H1 (cell line): ENCODE results near the gene KRTAP5-8. TPM values are rescaled to one million over a fixed set of nuclear protein-coding genes. Genes with fewer than 3 reads are reported as not detected.

Experiments
- CTCF ChIA-PET: fragments of 300-600 bp; sonication (Branson Sonifier 250); formaldehyde crosslinking; loops from one replicate; lab custom pipeline; 2021; ENCODE audit not compliant: partially characterized antibody; lab: Charles Lee
- POLR2A ChIA-PET: fragments of 300-600 bp; sonication (Branson Sonifier 250); formaldehyde crosslinking; loops from one replicate; lab custom pipeline; 2021; ENCODE audit warnings: inconsistent platforms; ENCODE audit not compliant: partially characterized antibody; lab: Charles Lee
- DNase-seq, 2 experiments: peaks; one replicate each; pipeline versions ENCODE4 v3.0.0 to v3.0.0-alpha.2; 2010 to 2022; ENCODE audit warnings: low spot score in 2 of 2, low read depth in 1 of 2, mixed read lengths in 1 of 2
- FAIRE-seq: peaks from 2 replicates; lab custom pipeline; 2011; peaks lifted over from hg19 to GRCh38; lab: Jason Lieb, UNC
- H2AFZ ChIP-seq: 2 replicates; pipeline ENCODE4 v1.8.1; 2012; ENCODE audit warnings: low read length, inconsistent platforms
- H2AK5ac ChIP-seq: 2 replicates; pipeline ENCODE4 v1.6.1; 2013; ENCODE audit warnings: low read depth, low read length
- H2BK120ac ChIP-seq: replicated peaks from 2 replicates; pipeline ENCODE3; 2013; ENCODE audit warnings: low read depth, low read length, inconsistent platforms
- H2BK12ac ChIP-seq: 2 replicates; pipeline ENCODE4 v1.6.1; 2013; ENCODE audit warnings: low read depth, low read length
- H2BK15ac ChIP-seq: 2 replicates; pipeline ENCODE4 v1.6.1; 2013; ENCODE audit warnings: low read length
- H2BK20ac ChIP-seq: 2 replicates; pipeline ENCODE4 v1.6.1; 2013; ENCODE audit warnings: low read length
- H2BK5ac ChIP-seq: 2 replicates; pipeline ENCODE4 v1.6.1; 2013; ENCODE audit warnings: low read depth, low read length
- H3K14ac ChIP-seq: 2 replicates; pipeline ENCODE4 v1.6.1; 2013; ENCODE audit warnings: inconsistent platforms; ENCODE audit not compliant: insufficient read length
- H3K18ac ChIP-seq: 2 replicates; pipeline ENCODE4 v1.6.1; 2013; ENCODE audit warnings: low read length; ENCODE audit errors: extremely low read depth
- H3K23ac ChIP-seq: 2 replicates; pipeline ENCODE4 v1.6.1; 2013; ENCODE audit warnings: inconsistent platforms; ENCODE audit not compliant: insufficient read length
- H3K23me2 ChIP-seq: 2 replicates; pipeline ENCODE4 v1.6.1; 2013; ENCODE audit warnings: low read depth, low read length
- H3K27ac ChIP-seq: 2 replicates; pipeline ENCODE4 v1.6.1; 2011; ENCODE audit warnings: low read depth, low read length, inconsistent platforms
- H3K27me3 ChIP-seq, 4 experiments: replicated peaks in 1 of 4; 1 replicate in 1 of 4; 2 replicates in 3 of 4; pipeline versions ENCODE4 v1.6.1 to v1.8.1; 2011 to 2013; ENCODE audit warnings: low read length in 3 of 4, mild to moderate bottlenecking in 3 of 4, inconsistent platforms in 2 of 4, mixed read lengths in 2 of 4, moderate library complexity in 1 of 4; ENCODE audit not compliant: control insufficient read depth in 3 of 4, insufficient read depth in 3 of 4; ENCODE audit errors: extremely low read depth in 1 of 4
- H3K36me3 ChIP-seq, 4 experiments: 2 replicates each; pipeline versions ENCODE4 v1.6.1 to v1.8.1; 2011 to 2013; ENCODE audit warnings: mild to moderate bottlenecking in 4 of 4, low read length in 3 of 4, moderate library complexity in 2 of 4, control low read depth in 1 of 4, inconsistent platforms in 1 of 4; ENCODE audit not compliant: insufficient read depth in 4 of 4, control insufficient read depth in 2 of 4
- H3K4ac ChIP-seq: replicated peaks from 2 replicates; pipeline ENCODE3; 2013; ENCODE audit warnings: low read length, low read depth, mixed read lengths, inconsistent platforms; ENCODE audit not compliant: insufficient read length
- H3K4me1 ChIP-seq, 4 experiments: replicated peaks in 1 of 4; 1 replicate in 1 of 4; 2 replicates in 3 of 4; pipeline versions ENCODE4 v1.6.1 to v1.8.1; 2011 to 2013; ENCODE audit warnings: low read length in 3 of 4, inconsistent platforms in 2 of 4, mixed read lengths in 1 of 4; ENCODE audit not compliant: insufficient read depth in 4 of 4, control insufficient read depth in 3 of 4
- H3K4me2 ChIP-seq, 2 experiments: 2 replicates each; pipeline versions ENCODE4 v1.6.1 to v1.8.1; 2011 to 2013; ENCODE audit warnings: low read depth in 2 of 2, low read length in 2 of 2, control low read depth in 1 of 2, inconsistent platforms in 1 of 2, mild to moderate bottlenecking in 1 of 2; ENCODE audit not compliant: insufficient read depth in 1 of 2
- H3K4me3 ChIP-seq, 4 experiments: fragments of 200-600, 300-600 bp in 1 of 4; sonication (generic), shearing (Covaris generic), sonication (Bioruptor Twin) in 1 of 4; 2 replicates each; pipeline versions ENCODE4 v1.5.1 to v1.8.1; 2011 to 2016; ENCODE audit warnings: low read length in 4 of 4, low read depth in 3 of 4, control low read depth in 2 of 4, inconsistent platforms in 2 of 4, mild to moderate bottlenecking in 2 of 4, mixed read lengths in 1 of 4, moderate library complexity in 1 of 4; ENCODE audit not compliant: insufficient read depth in 2 of 4; ENCODE audit errors: extremely low read depth in 1 of 4
- H3K56ac ChIP-seq: replicated peaks from 2 replicates; pipeline ENCODE3; 2013; ENCODE audit warnings: low read depth, mild to moderate bottlenecking, mixed read lengths, low read length, inconsistent platforms; ENCODE audit not compliant: insufficient read length
- H3K79me1 ChIP-seq: 2 replicates; pipeline ENCODE4 v1.6.1; 2013; ENCODE audit warnings: low read depth, low read length, control low read depth
- H3K79me2 ChIP-seq, 2 experiments: 2 replicates each; pipeline versions ENCODE4 v1.6.1 to v1.8.1; 2012 to 2013; ENCODE audit warnings: low read length in 2 of 2, mild to moderate bottlenecking in 2 of 2, inconsistent platforms in 1 of 2; ENCODE audit not compliant: insufficient read depth in 2 of 2, control insufficient read depth in 1 of 2
- H3K9ac ChIP-seq, 4 experiments: replicated peaks in 1 of 4; 1 replicate in 1 of 4; 2 replicates in 3 of 4; pipeline versions ENCODE4 v1.6.1 to v1.8.1; 2011 to 2013; ENCODE audit warnings: low read depth in 3 of 4, low read length in 3 of 4, control low read depth in 2 of 4, mild to moderate bottlenecking in 2 of 4, moderate library complexity in 2 of 4, inconsistent platforms in 1 of 4; ENCODE audit errors: extremely low read depth in 1 of 4
- H3K9me3 ChIP-seq, 2 experiments: 2 replicates each; pipeline versions ENCODE4 v1.6.1 to v1.8.1; 2012 to 2013; ENCODE audit warnings: mild to moderate bottlenecking in 2 of 2, moderate library complexity in 2 of 2, control low read depth in 1 of 2, inconsistent platforms in 1 of 2, low read depth in 1 of 2, low read length in 1 of 2, mixed read lengths in 1 of 2; ENCODE audit not compliant: insufficient read depth in 2 of 2
- H4K20me1 ChIP-seq, 2 experiments: replicated peaks in 1 of 2; 2 replicates each; pipeline versions ENCODE3 to v1.8.1; 2011 to 2013; ENCODE audit warnings: inconsistent platforms in 2 of 2, low read length in 2 of 2, mild to moderate bottlenecking in 1 of 2; ENCODE audit not compliant: insufficient read depth in 2 of 2, control insufficient read depth in 1 of 2
- H4K5ac ChIP-seq: 2 replicates; pipeline ENCODE4 v1.6.1; 2013; ENCODE audit warnings: low read length, low read depth, mixed read lengths, inconsistent platforms; ENCODE audit not compliant: insufficient read length
- H4K8ac ChIP-seq: 2 replicates; pipeline ENCODE4 v1.8.0; 2013; ENCODE audit warnings: mild to moderate bottlenecking, moderate library complexity, low read length, inconsistent platforms; ENCODE audit not compliant: insufficient read depth; ENCODE audit errors: extremely low read depth
- H4K91ac ChIP-seq: replicated peaks from 2 replicates; pipeline ENCODE3; 2013; ENCODE audit warnings: low read length, mixed read lengths, inconsistent platforms; ENCODE audit not compliant: insufficient read length
- CBX8 ChIP-seq: fragments of 300-800, 300-1000 bp; sonication (generic); IDR thresholded peaks from 2 replicates; pipeline ENCODE4 v1.7.1; 2016; ENCODE audit warnings: low read depth, low read length, borderline replicate concordance
- E2F6 ChIP-seq: IDR thresholded peaks from 2 replicates; pipeline ENCODE4 v1.6.1; 2012; ENCODE audit warnings: inconsistent platforms
- EGR1 ChIP-seq: IDR thresholded peaks from 2 replicates; pipeline ENCODE4 v1.6.1; 2011; ENCODE audit warnings: low read depth, low read length, borderline replicate concordance
- GABPA ChIP-seq: IDR thresholded peaks from 2 replicates; pipeline ENCODE4 v1.6.1; 2011; ENCODE audit warnings: mild to moderate bottlenecking, low read length, moderate library complexity, borderline replicate concordance; ENCODE audit not compliant: insufficient read depth
- JUND ChIP-seq: IDR thresholded peaks from 2 replicates; pipeline ENCODE4 v1.6.1; 2011; ENCODE audit warnings: mild to moderate bottlenecking, improper control_type of control experiment, low read length
- SIRT6 ChIP-seq: IDR thresholded peaks from one replicate; pipeline ENCODE4 v1.7.1; 2012; ENCODE audit warnings: low read length, inconsistent platforms
- TAF1 ChIP-seq: IDR thresholded peaks from 2 replicates; pipeline ENCODE4 v1.6.1; 2011; ENCODE audit warnings: mild to moderate bottlenecking, low read depth, low read length
- USF2 ChIP-seq: IDR thresholded peaks from 2 replicates; pipeline ENCODE4 v1.6.1; 2011; ENCODE audit warnings: low read length, improper control_type of control experiment
- ZNF274 ChIP-seq: IDR thresholded peaks from 2 replicates; pipeline ENCODE4 v1.7.0; 2012; ENCODE audit warnings: low read length, borderline replicate concordance; ENCODE audit errors: extremely low read depth
- WGBS, 2 experiments: shearing (Covaris generic) in 1 of 2; methylation state at CpG; one replicate each; pipeline versions ENCODE4 v1.1.6 to v1.1.7; 2013 to 2015; ENCODE audit warnings: low lambda C conversion rate in 2 of 2, mixed read lengths in 2 of 2, inconsistent platforms in 1 of 2, low coverage in 1 of 2, missing lambda C conversion rate in 1 of 2; ENCODE audit not compliant: insufficient replicate concordance in 2 of 2, insufficient coverage in 1 of 2, insufficient read length in 1 of 2; ENCODE audit errors: extremely low coverage in 1 of 2, missing lambda C conversion rate in 1 of 2; 5-methylcytosine and 5-hydroxymethylcytosine counted together
- polyA plus RNA-seq, 7 experiments: library from polyadenylated mRNA; depleted of rRNA in 3 of 7; stranded (reverse) in 5 of 7; unstranded in 2 of 7; fragments of >200 nt in 5 of 7; fragments of 200-250 nt in 2 of 7; gene quantifications; 1 replicate in 5 of 7; 2 replicates in 1 of 7; 4 replicates in 1 of 7; pipeline versions ENCODE4 v1.2.1 to v1.2.3, GENCODE V29; 2011 to 2013; ENCODE audit warnings: missing spikeins in 2 of 7, mixed read lengths in 2 of 7
- total RNA-seq: library from RNA; stranded (reverse); fragmentation: NEBNext Ultra II Directional; extraction: Animal tissue kit (Norgen Biotek cat#: 25700); gene quantifications from 2 replicates; pipeline ENCODE4 v1.2.1, GENCODE V29; 2021

Gene KRTAP5-8
- total and polyA plus RNA-seq, 2 of the 8 experiments (the other 6 are each of a cell fraction or from before 2014, with no cell fraction given), result not detected

GRCh38 chr11:71568704-71569349 is 31.0 kb downstream of the KRTAP5-8 start:
- Histone ChIP-seq H2BK15ac (no peak overlapping the region), H3K79me1 (no peaks in the 10 kb centered on the region), H3K27ac (no peak overlapping the region), H3K9me3 (no peaks in the 10 kb centered on the region), H3K27me3 (peaks cover 0 to 2% (median 0%) of the 10 kb centered on the region in 4 experiments; a peak in 2 of 7 replicates), H4K5ac (no peak overlapping the region), H2AFZ (no peak overlapping the region), H3K4me2 (no peak overlapping the region), H3K4ac (no peak overlapping the region), H3K4me1 (peaks cover 0 to 8% (median 4%) of the 10 kb centered on the region in 4 experiments; a peak in 5 of 7 replicates), H3K14ac (no peak overlapping the region), H2BK120ac (no peak overlapping the region), H2BK5ac (no peak overlapping the region), H3K4me3 (no peak overlapping the region), H4K91ac (no peak overlapping the region), H3K56ac (no peak overlapping the region), H2AK5ac (no peak overlapping the region), H2BK20ac (0 out of 2 replicates have a peak overlapping the region, but pooled peaks have one; percentile 34), H2BK12ac (peak overlapping the region; percentile 23; the same call in 1 of the 2 replicates), H3K23ac (no peak overlapping the region), H3K36me3 (no peaks in the 10 kb centered on the region), H3K18ac (no peak overlapping the region), H3K9ac (no peak overlapping the region), H3K23me2 (peaks cover 3% of the 10 kb centered on the region; the same call in 1 of the 2 replicates), H4K20me1 (peaks cover 0 to 4% of the 10 kb centered on the region in 2 experiments), H3K79me2 (no peaks in the 10 kb centered on the region), H4K8ac (no peak overlapping the region)
- 79% methylated on average over 8 of the region's 8 CpGs; no CpG with 5 or more reads in 1 of the 2 experiments for WGBS, 2 experiments
- DNase-seq (no peak), FAIRE-seq (no peak)
- POLR2A ChIA-PET, result no interaction called here
- CTCF ChIA-PET, result no interaction called here
- TF ChIP-seq SIRT6 (no peak), EGR1 (no peak), TAF1 (no peak), JUND (no peak), GABPA (no peak), E2F6 (no peak), ZNF274 (no peak), CBX8 (no peak), USF2 (no peak)
